Fibroblast of lung (primary cell): ENCODE data around the gene SURF1. TPM values are rescaled to one million over a fixed set of nuclear protein-coding genes. Genes with fewer than 3 reads are reported as not detected.

Experiments used
- DNase-seq, 2 donors: peaks; one replicate each; pipeline versions ENCODE4 v3.0.0 to v3.0.0-alpha.2; 2010; ENCODE audit warnings: low read depth in 2 of 2
- H2AFZ ChIP-seq: 2 replicates; pipeline ENCODE4 v1.5.1; 2012; ENCODE audit warnings: low read length, control low read depth, inconsistent platforms
- H3K27ac ChIP-seq: 2 replicates; pipeline ENCODE4 v1.5.1; 2011; ENCODE audit warnings: low read length, control low read depth; ENCODE audit not compliant: insufficient read depth
- H3K27me3 ChIP-seq: 2 replicates; pipeline ENCODE4 v1.5.1; 2011; ENCODE audit warnings: mild to moderate bottlenecking, low read length; ENCODE audit not compliant: control insufficient read depth, insufficient read depth
- H3K36me3 ChIP-seq: 2 replicates; pipeline ENCODE4 v1.5.1; 2011; ENCODE audit warnings: low read length; ENCODE audit not compliant: control insufficient read depth, insufficient read depth
- H3K4me1 ChIP-seq: 2 replicates; pipeline ENCODE4 v1.5.1; 2011; ENCODE audit warnings: low read length; ENCODE audit not compliant: control insufficient read depth, insufficient read depth; ENCODE audit errors: extremely low read depth
- H3K4me2 ChIP-seq: 2 replicates; pipeline ENCODE4 v1.5.1; 2011; ENCODE audit warnings: low read length, control low read depth; ENCODE audit not compliant: insufficient read depth; ENCODE audit errors: extremely low read depth
- H3K4me3 ChIP-seq, 4 experiments: fragments of 200-600 bp in 1 of 4; sonication (generic) in 1 of 4; replicated peaks in 1 of 4; 2 replicates each; pipeline ENCODE4 v1.5.1; 2011 to 2016; ENCODE audit warnings: low read length in 4 of 4, low read depth in 3 of 4, mild to moderate bottlenecking in 3 of 4, control low read depth in 2 of 4, inconsistent platforms in 1 of 4, mixed read lengths in 1 of 4; ENCODE audit not compliant: insufficient read depth in 1 of 4; ENCODE audit errors: control extremely low read depth in 1 of 4
- H3K79me2 ChIP-seq: 2 replicates; pipeline ENCODE4 v1.5.1; 2012; ENCODE audit warnings: mild to moderate bottlenecking, low read length, inconsistent platforms; ENCODE audit not compliant: control insufficient read depth, insufficient read depth
- H3K9ac ChIP-seq: 2 replicates; pipeline ENCODE4 v1.5.1; 2011; ENCODE audit warnings: mild to moderate bottlenecking, low read length, control low read depth; ENCODE audit not compliant: insufficient read depth
- H3K9me3 ChIP-seq: 2 replicates; pipeline ENCODE4 v1.5.1; 2012; ENCODE audit warnings: low read depth, low read length; ENCODE audit not compliant: control insufficient read depth, insufficient read depth
- H4K20me1 ChIP-seq: 2 replicates; pipeline ENCODE4 v1.5.1; 2011; ENCODE audit warnings: low read length; ENCODE audit not compliant: control insufficient read depth, insufficient read depth; ENCODE audit errors: extremely low read depth
- CTCF ChIP-seq, 2 donors: IDR thresholded peaks in 1 of 2; conservative IDR thresholded peaks in 1 of 2; 1 replicate in 1 of 2; 2 replicates in 1 of 2; pipeline ENCODE4 v1.5.1; 2011 to 2012; ENCODE audit warnings: low read length in 2 of 2, control low read depth in 1 of 2, inconsistent platforms in 1 of 2, low read depth in 1 of 2, mild to moderate bottlenecking in 1 of 2
- EZH2 ChIP-seq: IDR thresholded peaks from 2 replicates; pipeline ENCODE4 v1.5.1; 2012; ENCODE audit warnings: low read length, control low read depth, mild to moderate bottlenecking; ENCODE audit errors: missing control alignments
- polyA plus RNA-seq, 2 donors: library from polyadenylated mRNA; depleted of rRNA in 1 of 2; stranded (reverse) in 1 of 2; unstranded in 1 of 2; fragments of >200 nt; gene quantifications; 2 replicates each; pipeline ENCODE4 v1.2.1, GENCODE V29; 2011 to 2012; ENCODE audit warnings: missing spikeins in 1 of 2
- total RNA-seq: library from RNA; depleted of rRNA; stranded (reverse); fragments of >200 nt; gene quantifications from 2 replicates; pipeline ENCODE4 v1.2.1, GENCODE V29; 2014

SURF1 gene
- total and polyA plus RNA-seq, 2 donors (not counting 1 experiment from before 2014, with no cell fraction given) = 27.9 to 31.7 TPM

GRCh38 chr9:133383438-133383837 lies 27.2 kb upstream of the SURF1 start:
- H3K9ac ChIP-seq = no peak overlapping the region
- no peaks in the 10 kb centered on the region for H4K20me1 ChIP-seq
- H3K4me2 ChIP-seq = no peak overlapping the region
- H3K79me2 ChIP-seq = no peaks in the 10 kb centered on the region
- no peak overlapping the region for H2AFZ ChIP-seq
- H3K27me3 ChIP-seq = no peaks in the 10 kb centered on the region
- H3K9me3 ChIP-seq = no peaks in the 10 kb centered on the region
- no peak overlapping the region for H3K4me3 ChIP-seq
- no peaks in the 10 kb centered on the region for H3K4me1 ChIP-seq
- no peak overlapping the region for H3K27ac ChIP-seq
- DNase-seq = no peak
- no peaks in the 10 kb centered on the region for H3K36me3 ChIP-seq
- no peak for TF ChIP-seq CTCF (conservative IDR thresholded peaks at IDR 0.05 in 1 of 2, IDR thresholded peaks at IDR 0.05 in 1 of 2; ENCODE audit: low read depth in 1 of 2, low read length in 2 of 2)
- no peak for TF ChIP-seq EZH2

- Histone ChIP-seq H4K20me1 (no peaks in the 10 kb centered on the region), H3K27me3 (no peaks in the 10 kb centered on the region), H3K4me3 (no peak overlapping the region), H3K4me2 (no peak overlapping the region), H3K27ac (no peak overlapping the region), H3K79me2 (no peaks in the 10 kb centered on the region), H3K36me3 (no peaks in the 10 kb centered on the region), H3K4me1 (peaks cover 2% of the 10 kb centered on the region), H2AFZ (no peak overlapping the region), H3K9ac (no peak overlapping the region), H3K9me3 (no peaks in the 10 kb centered on the region)
- no peak for TF ChIP-seq EZH2
- no peak for TF ChIP-seq CTCF (conservative IDR thresholded peaks at IDR 0.05 in 1 of 2, IDR thresholded peaks at IDR 0.05 in 1 of 2; ENCODE audit: low read depth in 1 of 2, low read length in 2 of 2)
- no peak for DNase-seq
Observed at GRCh38 chr9:133382507-133383141, 26.3 kb upstream of the SURF1 start.

GRCh38 chr9:133380734-133381133 lies 24.4 kb upstream of the SURF1 start:
- TF ChIP-seq CTCF (conservative IDR thresholded peaks at IDR 0.05 in 1 of 2, IDR thresholded peaks at IDR 0.05 in 1 of 2; ENCODE audit: low read depth in 1 of 2, low read length in 2 of 2) = no peak
- peaks cover 2% of the 10 kb centered on the region for H3K4me1 ChIP-seq
- no peak overlapping the region for H3K9ac ChIP-seq
- H3K4me3 ChIP-seq = no peak overlapping the region
- H3K27me3 ChIP-seq = no peaks in the 10 kb centered on the region
- no peak overlapping the region for H2AFZ ChIP-seq
- no peak overlapping the region for H3K4me2 ChIP-seq
- DNase-seq = no peak
- H4K20me1 ChIP-seq = no peaks in the 10 kb centered on the region
- peaks cover under 1% of the 10 kb centered on the region for H3K79me2 ChIP-seq
- no peaks in the 10 kb centered on the region for H3K9me3 ChIP-seq
- H3K36me3 ChIP-seq = no peaks in the 10 kb centered on the region
- H3K27ac ChIP-seq = no peak overlapping the region
